ENCODE measurements around the gene PRKG1. TPM values are rescaled to one million over a fixed set of nuclear protein-coding genes. Genes with fewer than 3 reads are reported as not detected.
A peak's percentile ranks its signal among the peaks of the same experiment; 100 is the strongest.

Gene PRKG1
- total RNA-seq, 2 donors from 2014 or later: 31.5 to 34.7 TPM

DNA sequence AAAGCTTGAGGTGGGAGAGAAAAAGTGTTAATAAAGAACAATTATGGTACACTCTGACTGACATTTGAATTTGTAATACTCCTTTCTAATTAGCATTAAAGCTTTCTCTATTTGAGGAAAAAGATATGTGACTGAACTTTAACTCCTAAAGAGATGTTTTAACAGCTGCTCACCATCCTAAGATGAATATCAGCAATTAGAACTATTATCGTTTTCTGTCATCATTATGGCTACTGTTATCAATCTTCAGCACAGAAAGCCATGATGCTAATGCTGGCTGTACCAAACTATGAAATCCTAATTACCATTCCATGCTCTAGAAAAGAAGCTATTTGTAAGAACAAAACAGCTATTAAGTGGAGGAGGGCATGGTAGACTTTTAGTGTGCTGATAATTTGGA, 853.9 kb downstream of the PRKG1 start:
- intact Hi-C loops (cut with DNase I): no loop called here
- no peak for DNase-seq
- no peak for ATAC-seq

DNA sequence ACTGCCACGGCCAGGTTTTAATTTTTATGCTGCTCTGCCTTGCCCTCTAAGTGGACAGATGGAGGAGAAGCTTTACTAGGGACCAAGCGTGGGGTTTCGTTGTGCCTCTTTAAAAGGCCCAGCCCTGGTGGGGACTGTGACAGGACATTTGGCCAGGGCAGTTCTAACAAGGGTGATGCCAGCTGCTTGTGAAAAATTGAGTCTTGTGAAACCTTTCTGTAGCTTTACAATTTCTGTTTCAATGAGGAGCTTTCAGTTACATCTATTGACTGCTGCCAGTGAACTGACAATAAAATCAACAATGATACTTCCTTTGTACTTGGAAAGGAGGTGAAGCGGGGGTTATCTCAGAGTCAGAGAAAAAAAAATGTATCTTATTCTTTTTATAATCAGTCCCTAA, 858.2 kb downstream of the PRKG1 start:
- intact Hi-C loops (cut with DNase I): no loop called here

DNA sequence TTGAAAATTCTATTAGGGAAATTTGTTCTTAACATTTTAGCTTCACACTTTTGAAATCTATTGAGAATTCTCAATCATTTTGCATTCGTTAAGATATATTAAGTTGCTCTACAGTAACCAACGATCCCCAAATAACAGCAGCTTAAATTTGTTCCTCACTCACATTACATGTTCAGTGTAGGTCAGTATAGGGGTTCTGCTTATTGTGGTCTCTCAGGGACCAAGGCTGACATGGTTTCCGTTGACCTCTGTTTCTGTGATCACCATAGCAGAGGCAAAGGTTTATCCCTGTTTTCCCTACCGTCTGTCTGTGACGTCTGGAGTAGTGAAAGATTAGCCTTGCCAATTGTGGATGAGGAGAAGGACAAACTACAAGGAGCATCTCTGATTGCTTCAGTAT, 860.1 kb downstream of the PRKG1 start:
- intact Hi-C loops (cut with DNase I): no loop called here
- ATAC-seq (no peak), DNase-seq (no peak)

More for the DNA sequence above, 858.2 kb downstream of the PRKG1 start:
- ATAC-seq (no peak), DNase-seq (no peak)

DNA sequence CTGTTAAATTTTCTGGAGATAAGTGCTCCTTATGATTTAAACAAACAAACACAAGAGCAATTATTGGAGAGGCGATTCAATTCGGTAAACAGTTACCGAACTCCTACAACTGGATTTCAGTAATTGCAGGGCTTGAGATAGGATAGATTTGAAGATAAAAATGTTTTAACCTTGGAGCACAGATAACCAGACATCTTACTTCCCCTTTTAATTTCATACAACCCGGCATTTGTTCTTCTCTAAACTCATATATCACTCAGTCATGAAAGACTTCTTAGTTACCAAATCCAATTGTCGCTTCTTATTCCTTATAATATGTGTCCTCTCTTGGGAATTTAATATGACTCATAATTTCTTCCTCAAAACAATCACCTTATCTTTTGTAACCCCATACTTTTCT, 861.1 kb downstream of the PRKG1 start:
- intact Hi-C loops (cut with DNase I): no loop called here
- ATAC-seq (no peak), DNase-seq (no peak)

DNA sequence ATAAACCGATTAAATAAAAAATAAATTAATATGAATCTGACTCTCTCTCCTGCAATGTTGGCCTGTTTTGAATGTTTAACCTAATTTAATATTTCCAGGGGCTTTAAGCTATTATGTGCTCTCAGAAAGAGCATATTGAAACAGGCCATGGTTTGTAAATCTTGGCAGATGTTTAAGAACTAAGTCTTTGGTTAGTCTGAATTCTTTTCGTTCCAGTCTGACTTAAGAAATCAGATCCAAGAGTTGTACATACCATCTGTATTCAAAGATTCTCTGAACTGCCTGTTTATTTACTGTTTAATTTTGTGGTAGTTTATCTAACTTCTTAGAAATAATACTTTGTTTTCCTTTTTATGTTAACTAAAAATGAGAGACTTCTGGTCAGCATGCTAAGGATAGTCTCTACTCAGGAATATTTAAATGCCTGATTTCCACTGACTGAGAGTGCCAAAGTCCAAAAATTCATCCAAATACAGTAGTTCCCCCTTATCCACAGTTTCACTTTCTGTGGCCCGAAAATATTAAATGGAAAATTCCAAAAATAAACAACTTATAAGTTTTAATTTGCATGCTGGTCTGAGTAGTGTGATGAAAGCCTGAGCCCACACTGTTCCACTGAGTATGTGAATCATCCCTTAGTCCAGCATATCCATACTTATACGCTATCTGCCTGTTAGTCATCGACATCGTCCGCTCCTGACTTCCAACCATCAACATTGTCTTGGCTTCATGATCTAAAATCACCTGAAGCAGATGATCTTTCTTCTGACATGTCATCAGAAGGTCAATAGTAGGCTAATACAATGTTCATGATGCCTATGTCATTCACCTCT, 863.2 kb downstream of the PRKG1 start:
- peak; percentile 47 to 98 for ATAC-seq
- intact Hi-C loops (cut with DNase I): no loop called here
- no peak for DNase-seq

DNA sequence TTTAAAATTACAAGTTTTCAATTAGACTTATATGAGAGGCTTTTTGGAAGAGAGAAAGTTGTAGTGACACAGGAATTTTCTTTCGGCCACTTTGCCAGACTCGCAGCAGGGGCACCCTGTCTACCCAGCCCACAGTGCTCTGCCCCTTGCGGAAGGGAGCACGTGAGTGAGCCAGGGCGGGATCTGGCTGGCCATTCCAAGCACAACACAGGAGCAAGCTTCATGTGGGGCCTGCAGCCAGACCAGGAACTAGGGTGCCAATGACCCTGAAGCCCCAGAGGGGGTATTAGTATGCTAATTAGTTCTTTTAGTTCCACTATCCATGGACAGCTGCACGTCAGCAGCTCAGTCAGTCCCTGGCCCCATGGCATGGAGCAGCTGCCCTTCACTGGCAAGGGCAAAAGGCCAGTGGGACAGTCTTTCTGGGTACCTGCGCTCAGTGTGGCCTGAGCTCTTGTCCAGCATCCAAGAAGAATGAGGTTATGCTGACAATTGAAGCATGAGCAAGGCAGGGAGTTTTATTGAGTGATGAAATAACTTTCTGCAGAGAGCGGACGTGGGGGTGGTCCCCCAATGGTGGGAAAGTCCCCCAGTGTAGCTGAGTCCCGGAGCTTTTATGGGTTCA, 876.2 kb downstream of the PRKG1 start:
- intact Hi-C loops (cut with DNase I): no loop called here
- ATAC-seq: peak; percentile 29 to 41
- no peak for DNase-seq

DNA sequence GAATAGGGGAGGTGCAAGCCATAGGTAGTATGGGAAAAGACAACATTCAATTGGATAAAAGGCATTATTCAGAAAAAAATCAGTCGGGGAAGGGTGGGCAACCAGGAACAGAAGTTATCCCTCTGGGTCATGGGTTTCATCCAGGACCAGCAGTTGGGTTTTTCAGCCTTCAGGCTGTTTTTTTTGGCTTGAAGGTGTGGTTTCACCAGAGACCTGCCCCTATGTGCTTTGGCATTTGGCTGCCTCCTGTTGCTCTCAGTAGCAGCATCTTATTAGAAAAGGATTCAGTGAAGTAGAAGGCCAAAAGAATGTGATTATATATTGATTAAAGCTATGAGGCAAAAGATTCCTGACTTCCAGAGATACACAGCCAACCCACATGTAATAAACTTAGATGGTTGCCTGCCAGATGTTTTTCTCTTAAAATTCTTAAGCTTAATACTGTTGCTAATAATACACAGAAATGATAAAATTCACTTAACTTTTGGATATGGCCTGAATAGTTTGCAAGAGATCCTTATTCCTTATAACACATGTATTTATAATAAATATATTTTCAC, 876.8 kb downstream of the PRKG1 start:
- intact Hi-C loops (cut with DNase I): no loop called here
- DNase-seq (no peak), ATAC-seq (peak in 1 of 2 donors; percentile 19)

DNA sequence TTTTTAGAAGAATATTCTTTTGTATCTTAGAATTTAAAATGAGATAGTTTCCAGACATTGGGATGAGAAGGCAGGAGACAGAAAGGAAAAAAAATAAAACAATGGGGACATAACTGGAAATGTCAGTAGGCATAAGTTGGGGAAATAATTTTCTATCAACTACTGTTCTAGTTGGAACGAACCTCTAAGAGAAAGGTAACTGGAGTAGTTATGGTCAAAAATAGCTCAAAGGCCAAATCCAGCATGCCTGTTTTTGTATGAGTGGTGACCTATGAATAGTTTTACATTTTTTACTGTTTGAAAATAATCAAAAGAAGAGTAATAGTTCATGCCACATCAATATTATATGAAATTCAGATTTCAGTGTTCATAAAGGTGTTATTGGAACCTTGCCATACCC, 877.3 kb downstream of the PRKG1 start:
- DNase-seq (no peak), ATAC-seq (no peak)
- intact Hi-C loops (cut with DNase I): no loop called here

DNA sequence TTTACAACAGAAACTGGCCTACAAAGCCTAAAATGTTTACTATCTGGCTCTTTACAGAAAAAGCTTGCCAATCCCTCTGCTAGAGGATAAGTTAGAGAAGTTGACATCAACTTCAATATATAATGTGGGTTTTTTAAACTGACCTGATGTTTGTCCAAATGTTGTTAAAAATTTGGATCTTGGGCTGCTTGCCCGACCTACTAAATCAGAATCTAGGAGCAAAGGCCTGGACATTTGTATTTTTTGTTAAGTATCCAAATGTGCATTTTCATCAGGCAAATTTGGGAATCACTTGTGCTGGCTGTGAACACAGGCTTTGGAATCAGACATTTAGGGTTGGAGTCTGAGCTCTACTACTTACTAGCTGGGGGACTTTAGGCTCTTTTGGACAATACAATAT, 877.8 kb downstream of the PRKG1 start:
- intact Hi-C loops (cut with DNase I): no loop called here
- DNase-seq: no peak
- ATAC-seq: no peak

DNA sequence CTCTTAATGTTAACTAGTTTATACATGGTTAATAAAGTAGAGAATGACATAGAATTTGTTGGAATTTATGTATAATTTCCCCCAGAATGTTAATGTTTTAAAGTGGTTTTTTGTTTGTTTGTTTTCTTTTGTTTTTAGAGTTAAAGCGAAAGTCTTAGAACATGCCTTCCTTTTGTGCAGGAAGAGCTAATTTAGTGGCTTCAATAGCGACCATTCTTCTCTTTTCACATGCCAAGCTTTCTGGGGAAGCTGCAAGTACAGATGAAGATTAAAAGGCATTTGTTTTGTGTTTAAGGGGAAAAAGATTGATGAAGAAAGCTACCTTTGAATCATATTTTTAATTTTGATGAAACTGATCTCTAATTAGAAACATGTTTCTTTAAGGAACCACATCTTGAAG, 881.4 kb downstream of the PRKG1 start:
- ATAC-seq (no peak), DNase-seq (no peak)
- intact Hi-C loops (cut with DNase I): no loop called here

DNA sequence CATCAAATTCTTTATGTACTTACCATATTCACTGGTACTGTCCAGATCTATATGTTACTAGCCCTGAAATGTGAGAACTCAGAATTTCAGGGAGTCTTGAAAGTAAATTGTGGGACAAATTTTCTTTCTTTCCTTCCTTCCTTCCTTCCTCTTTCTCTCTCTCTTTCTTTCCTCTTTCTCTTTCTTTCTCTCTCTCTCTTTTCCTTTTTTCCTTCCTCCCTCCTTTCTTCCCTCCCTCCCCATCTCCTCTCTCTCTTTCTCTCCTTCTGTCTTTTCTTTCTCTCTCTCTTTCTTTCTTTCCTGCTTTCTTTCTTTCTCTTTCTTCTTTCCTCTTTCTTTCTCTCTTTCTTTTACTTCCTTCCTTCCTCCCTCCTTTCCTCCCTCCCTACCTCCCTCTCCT, 882.5 kb downstream of the PRKG1 start:
- intact Hi-C loops (cut with DNase I): no loop called here
- ATAC-seq: no peak
- no peak for DNase-seq

DNA sequence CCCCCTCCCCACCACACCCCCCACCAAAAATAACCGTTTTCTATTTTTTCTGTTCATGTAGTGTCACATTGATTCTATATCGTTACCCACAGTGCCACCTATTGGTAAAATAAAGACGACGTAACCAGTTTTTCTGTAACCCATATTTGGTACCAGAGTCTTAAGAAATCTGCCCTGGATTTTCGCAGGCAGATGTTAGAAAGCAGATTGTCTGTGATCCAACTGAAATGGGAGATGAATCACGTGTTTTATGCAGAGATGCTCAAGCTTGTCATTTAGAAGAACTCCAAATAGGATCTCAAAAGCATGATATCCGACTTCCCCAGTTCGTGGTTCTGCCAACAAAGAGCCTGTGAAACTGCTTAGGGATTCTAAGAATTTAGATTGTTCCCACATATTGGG, 886.2 kb downstream of the PRKG1 start:
- no peak for DNase-seq
- ATAC-seq: peak; percentile 67
- intact Hi-C loops (cut with DNase I): loop anchor here in 1 of 2 donors (5.0 kb wide), 2 partner anchors 253 to 903 kb away; no protein-coding TSS in a partner anchor

DNA sequence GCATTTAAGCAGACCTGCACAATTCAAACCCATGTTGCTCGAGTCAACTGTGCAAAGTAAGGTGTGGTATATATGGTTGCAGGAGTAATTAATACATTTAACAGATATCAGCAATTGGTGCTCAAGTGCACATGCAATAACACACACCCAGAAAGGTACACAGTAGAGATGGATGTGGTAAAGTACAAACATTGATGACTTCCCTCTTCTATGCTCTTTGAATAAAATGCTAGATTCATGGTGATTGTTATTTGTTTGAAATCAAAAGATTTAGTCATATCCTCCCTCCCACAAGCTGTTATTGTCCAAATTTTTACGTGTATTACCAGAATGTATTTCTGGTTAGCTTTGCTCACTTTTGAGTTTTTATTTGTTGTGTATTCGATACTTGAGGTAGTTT, 887.1 kb downstream of the PRKG1 start:
- DNase-seq (no peak), ATAC-seq (no peak)
- intact Hi-C loops (cut with DNase I): loop anchor here in 1 of 2 donors (5.0 kb wide), 2 partner anchors 254 to 904 kb away; no protein-coding TSS in a partner anchor

DNA sequence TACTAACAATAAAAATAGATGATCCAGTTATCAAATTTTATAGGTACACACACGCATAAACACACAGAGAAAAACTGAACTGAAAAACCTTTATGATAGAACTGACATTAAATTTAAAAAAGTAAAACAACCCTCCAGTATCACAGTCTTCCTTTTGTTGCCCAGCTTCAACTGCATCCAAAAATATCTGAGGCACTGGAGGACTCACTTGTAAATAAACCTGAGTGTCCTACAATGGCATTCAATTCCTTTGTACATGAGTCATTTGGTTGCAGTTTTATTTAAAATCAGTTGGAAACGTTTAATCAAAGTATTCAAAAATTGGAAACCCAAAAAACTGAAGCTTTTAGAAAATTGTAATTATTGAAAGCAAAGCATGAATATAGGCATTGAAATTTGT, 890.3 kb downstream of the PRKG1 start:
- DNase-seq (no peak), ATAC-seq (no peak)
- intact Hi-C loops (cut with DNase I): loop anchor here in 1 of 2 donors (5.0 kb wide), 2 partner anchors 257 to 907 kb away; no protein-coding TSS in a partner anchor

DNA sequence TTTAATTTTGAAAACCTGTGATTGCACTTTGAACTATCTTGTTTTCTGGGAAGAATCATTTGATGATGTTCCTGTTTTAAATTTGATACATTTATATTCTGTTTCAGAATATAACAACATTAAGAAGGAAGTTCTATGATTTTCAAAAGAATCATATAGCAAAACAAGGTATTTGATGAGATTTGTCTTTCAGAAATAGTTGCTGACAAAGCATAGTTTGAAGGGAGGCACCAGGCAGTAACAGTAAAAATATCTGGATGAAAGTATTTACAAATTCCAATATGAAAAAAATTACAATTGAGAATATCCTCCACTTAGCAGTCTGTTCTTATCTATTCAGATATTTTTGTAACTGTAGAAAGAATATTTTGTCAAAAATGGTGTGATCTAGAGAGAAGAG, 891.2 kb downstream of the PRKG1 start:
- DNase-seq (no peak), ATAC-seq (no peak)
- intact Hi-C loops (cut with DNase I): no loop called here

DNA sequence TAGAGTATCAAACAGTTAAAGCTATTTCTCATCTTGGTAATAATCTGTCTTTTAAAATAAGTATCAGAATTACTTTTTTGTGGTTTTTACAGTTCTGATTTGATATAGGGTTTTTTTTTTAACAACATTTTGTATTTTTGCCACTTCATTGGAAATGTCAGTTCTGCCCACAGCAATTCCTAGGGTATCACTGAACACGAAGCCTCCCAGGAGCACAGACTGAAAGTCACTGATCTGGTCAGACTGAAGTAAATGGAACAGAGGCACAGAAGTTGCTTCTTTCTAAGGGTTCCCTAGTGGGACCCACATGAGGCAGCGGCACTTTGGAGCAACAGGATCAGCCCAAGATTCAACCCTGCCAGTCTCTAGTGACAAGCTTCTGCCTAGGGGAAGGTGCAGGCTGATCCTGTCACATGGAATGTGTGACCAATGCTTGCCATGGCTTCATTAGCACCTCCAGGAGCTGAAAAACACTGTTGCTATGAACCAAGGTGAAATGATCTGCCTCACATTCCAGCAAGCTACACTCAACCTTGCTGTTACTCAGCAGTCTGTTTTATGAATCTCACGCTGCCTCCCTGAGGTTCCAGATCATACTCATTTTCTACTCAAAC, 898.6 kb downstream of the PRKG1 start:
- DNase-seq (no peak), ATAC-seq (no peak)
- intact Hi-C loops (cut with DNase I): loop anchor here in 1 of 2 donors (10.0 kb wide), 1 partner anchor 968 kb away; no protein-coding TSS in a partner anchor

DNA sequence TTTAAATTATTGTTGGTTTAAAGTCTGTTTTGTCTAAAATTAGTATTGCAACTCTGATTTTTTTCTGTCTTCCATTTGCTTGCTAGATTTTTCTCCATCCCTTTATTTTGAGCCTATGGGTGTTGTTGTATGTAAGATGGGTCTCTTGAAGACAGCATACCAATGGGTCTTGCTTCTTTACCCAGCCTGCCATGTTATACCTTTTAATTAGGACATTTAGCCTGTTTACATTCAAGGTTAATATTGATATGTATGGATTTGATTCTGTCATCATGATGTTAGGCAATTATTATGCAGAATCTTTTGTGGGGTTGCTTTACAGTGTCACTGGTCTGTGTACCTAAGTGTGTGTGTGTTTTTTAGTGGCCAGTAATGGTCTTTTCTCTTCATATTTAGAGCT, 906.5 kb downstream of the PRKG1 start:
- ATAC-seq (no peak), DNase-seq (no peak)
- intact Hi-C loops (cut with DNase I): no loop called here

DNA sequence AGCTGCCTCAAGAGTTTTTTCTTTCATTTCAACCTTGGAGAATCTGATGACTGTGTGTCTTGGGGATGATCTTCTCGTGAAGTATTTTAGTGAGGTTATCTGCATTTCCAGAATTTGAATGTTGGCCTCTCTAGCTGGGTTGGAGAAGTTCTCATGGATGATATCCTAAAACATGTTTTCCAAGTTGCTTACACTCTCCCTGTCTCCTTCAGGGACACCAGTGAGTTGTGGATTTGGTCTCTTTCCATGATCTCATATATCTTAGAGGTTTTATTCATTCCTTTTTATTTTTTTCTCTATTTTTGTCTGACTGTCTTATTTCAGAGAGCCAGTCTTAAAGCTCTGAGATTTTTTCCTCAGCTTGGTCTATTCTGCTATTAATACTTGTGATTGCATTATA, 907.4 kb downstream of the PRKG1 start:
- intact Hi-C loops (cut with DNase I): no loop called here
- ATAC-seq: no peak
- DNase-seq: no peak

DNA sequence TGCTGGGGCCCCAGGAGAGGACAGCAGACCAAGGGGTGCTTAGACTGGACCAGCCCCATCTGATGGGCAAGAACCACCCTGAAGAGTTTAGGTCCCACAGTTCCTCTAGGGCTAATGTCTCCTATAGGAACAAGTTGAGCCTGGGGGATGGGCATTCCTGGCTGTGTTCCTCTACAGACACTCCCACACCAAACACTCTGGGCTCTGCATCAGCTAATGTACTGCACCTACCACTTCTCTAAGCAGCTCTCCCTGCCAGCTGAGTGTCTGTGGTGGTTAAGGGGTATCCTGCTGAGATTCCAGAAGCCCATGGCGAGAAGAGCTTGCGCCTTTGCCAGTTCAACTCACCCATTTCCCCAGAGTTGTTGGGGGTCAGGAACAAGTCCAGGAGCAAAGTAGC, 909.2 kb downstream of the PRKG1 start:
- no peak for ATAC-seq

DNA sequence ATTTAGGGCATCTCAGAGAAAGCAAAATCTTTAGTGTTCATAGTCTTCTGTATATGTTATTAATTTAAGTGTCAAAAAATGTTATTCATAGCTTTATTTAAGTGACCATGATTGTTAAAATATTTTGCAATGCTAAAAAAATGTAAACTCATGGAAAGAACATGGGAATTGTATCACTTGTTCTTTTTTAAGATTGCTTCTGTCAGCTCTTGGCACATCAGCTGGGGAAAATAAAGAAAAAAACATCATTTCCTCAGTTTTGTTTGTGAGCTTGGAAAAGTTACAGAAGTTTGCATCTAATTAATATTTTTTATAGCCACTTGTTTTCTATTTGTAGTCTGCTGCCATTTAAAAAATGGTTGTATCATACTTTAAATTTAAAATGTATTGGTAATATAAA, 911.0 kb downstream of the PRKG1 start:
- intact Hi-C loops (cut with DNase I): no loop called here
- DNase-seq (no peak), ATAC-seq (no peak)

More for the DNA sequence above, 909.2 kb downstream of the PRKG1 start:
- no peak for DNase-seq
- intact Hi-C loops (cut with DNase I): no loop called here

All from left cardiac atrium (tissue), 4 donors.